Adrenal gland (tissue), 5 donors: ENCODE results near the gene MEGF11.

ENCODE experiments used
- POLR2A ChIP-seq, 2 donors: fragments of 450-650 bp; IDR thresholded peaks; one replicate each; pipeline ENCODE4 v1.6.1; 2017; ENCODE audit warnings: antibody characterized with exemption in 2 of 2, mild to moderate bottlenecking in 2 of 2, moderate library complexity in 1 of 2
- TF ChIP-seq, protein P1 (sequence below), 6 experiments: fragments of 450-650 bp in 4 of 6; fragments of 200-600 bp in 2 of 6; sonication (generic) in 1 of 6; IDR thresholded peaks; 1 replicate in 5 of 6; 2 replicates in 1 of 6; pipeline versions ENCODE4 v1.5.1 to v1.8.0; 2016 to 2021; ENCODE audit warnings: antibody characterized with exemption in 6 of 6, mild to moderate bottlenecking in 2 of 6, moderate library complexity in 1 of 6
- donor health status: DM: no; HTN: no; CAD: no.

- TF ChIP-seq, protein P1, sequence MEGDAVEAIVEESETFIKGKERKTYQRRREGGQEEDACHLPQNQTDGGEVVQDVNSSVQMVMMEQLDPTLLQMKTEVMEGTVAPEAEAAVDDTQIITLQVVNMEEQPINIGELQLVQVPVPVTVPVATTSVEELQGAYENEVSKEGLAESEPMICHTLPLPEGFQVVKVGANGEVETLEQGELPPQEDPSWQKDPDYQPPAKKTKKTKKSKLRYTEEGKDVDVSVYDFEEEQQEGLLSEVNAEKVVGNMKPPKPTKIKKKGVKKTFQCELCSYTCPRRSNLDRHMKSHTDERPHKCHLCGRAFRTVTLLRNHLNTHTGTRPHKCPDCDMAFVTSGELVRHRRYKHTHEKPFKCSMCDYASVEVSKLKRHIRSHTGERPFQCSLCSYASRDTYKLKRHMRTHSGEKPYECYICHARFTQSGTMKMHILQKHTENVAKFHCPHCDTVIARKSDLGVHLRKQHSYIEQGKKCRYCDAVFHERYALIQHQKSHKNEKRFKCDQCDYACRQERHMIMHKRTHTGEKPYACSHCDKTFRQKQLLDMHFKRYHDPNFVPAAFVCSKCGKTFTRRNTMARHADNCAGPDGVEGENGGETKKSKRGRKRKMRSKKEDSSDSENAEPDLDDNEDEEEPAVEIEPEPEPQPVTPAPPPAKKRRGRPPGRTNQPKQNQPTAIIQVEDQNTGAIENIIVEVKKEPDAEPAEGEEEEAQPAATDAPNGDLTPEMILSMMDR (IDR thresholded peaks at IDR 0.05): no peak
- no peak for TF ChIP-seq POLR2A (IDR thresholded peaks at IDR 0.05)
Observed at GRCh38 chr15:65867244-65867643, 386.3 kb downstream of the MEGF11 start.
